Upper lobe of left lung (tissue), 6 donors: ENCODE measurements around the gene PRLR. TPM values are rescaled to one million over a fixed set of nuclear protein-coding genes. Genes with fewer than 3 reads are reported as not detected.

Experiments
- ATAC-seq, 2 donors: fragments of 200-7000 bp; cut with Tn5 transposase; one replicate each; pipeline ENCODE4 v1.9.1; 2022; ENCODE audit warnings: mild to moderate bottlenecking in 2 of 2, moderate library complexity in 2 of 2; ENCODE audit not compliant: low FRiP score in 2 of 2
- DNase-seq, 2 donors: peaks; one replicate each; pipeline ENCODE4 v3.0.0-alpha.2; 2019 to 2020
- H3K27ac ChIP-seq, 4 donors: fragments of 200-600 bp; sonication (generic); one replicate each; pipeline ENCODE4 v1.5.1; 2016 to 2019
- H3K27me3 ChIP-seq, 4 donors: fragments of 200-600 bp; sonication (generic); one replicate each; pipeline ENCODE4 v1.5.1; 2017 to 2019
- H3K36me3 ChIP-seq, 4 donors: fragments of 200-600 bp; sonication (generic); one replicate each; pipeline ENCODE4 v1.5.1; 2016 to 2019
- H3K4me1 ChIP-seq, 4 donors: fragments of 200-600 bp; sonication (generic); one replicate each; pipeline ENCODE4 v1.5.1; 2018 to 2019
- H3K4me3 ChIP-seq, 4 donors: fragments of 200-600 bp; sonication (generic); one replicate each; pipeline ENCODE4 v1.5.1; 2017 to 2019; ENCODE audit warnings: mild to moderate bottlenecking in 2 of 4, moderate library complexity in 1 of 4
- H3K9me3 ChIP-seq, 4 donors: fragments of 200-600 bp; sonication (generic); one replicate each; pipeline ENCODE4 v1.5.1; 2018 to 2019
- CTCF ChIP-seq, 6 experiments: fragments of 450-650 bp in 4 of 6; fragments of 200-600 bp in 2 of 6; sonication (generic) in 2 of 6; IDR thresholded peaks; one replicate each; pipeline ENCODE4 v1.5.1; 2016 to 2019; ENCODE audit warnings: antibody characterized with exemption in 6 of 6
- EP300 ChIP-seq, 4 donors: sonication (generic); formaldehyde crosslinking; IDR thresholded peaks; one replicate each; pipeline ENCODE4 v1.5.1; 2017; ENCODE audit warnings: antibody characterized with exemption in 4 of 4, control low read depth in 2 of 4
- POLR2A ChIP-seq, 4 donors: fragments of 450-650 bp; IDR thresholded peaks; one replicate each; pipeline ENCODE4 v1.5.1; 2016 to 2017; ENCODE audit warnings: antibody characterized with exemption in 4 of 4, mild to moderate bottlenecking in 2 of 4
- POLR2AphosphoS5 ChIP-seq, 2 donors: sonication (generic); formaldehyde crosslinking; IDR thresholded peaks; one replicate each; pipeline ENCODE4 v1.5.1; 2017; ENCODE audit warnings: antibody characterized with exemption in 2 of 2
- WGBS, 2 donors: methylation state at CpG; one replicate each; pipeline ENCODE4 v1.1.5; 2017 to 2018; 5-methylcytosine and 5-hydroxymethylcytosine counted together
- total RNA-seq, 6 donors: library from RNA; depleted of rRNA in 4 of 6; stranded (reverse); fragments of >200 nt in 4 of 6; gene quantifications; one replicate each; pipeline versions ENCODE4 v1.1.0 to v1.2.1, GENCODE V29; 2016 to 2021
- donor health status: DM: no; HTN: no; CAD: no; lungs with moderate emphysema.
- donor health status: DM: no; HTN: yes; CAD: no; lungs with severe emphysema.

PRLR gene
- 1 to 10 TPM in 4 of 6 donors, under 1 TPM in 1, not detected in 1; 0.49 to 3.6 (median 1.8) TPM for total RNA-seq

GRCh38 chr5:35230038-35230611 lies at the start of gene PRLR:
Gene PRLR (minus strand): TSS chr5:35230487. CDS start chr5:35089620, 140,867 bp downstream.
- H3K36me3 ChIP-seq: no peaks in the 10 kb centered on the region
- H3K9me3 ChIP-seq: no peaks in the 10 kb centered on the region
- no peak within 1 kb of the TSS for H3K27ac ChIP-seq
- TF ChIP-seq EP300 (IDR thresholded peaks at IDR 0.05) (no peak), POLR2AphosphoS5 (IDR thresholded peaks at IDR 0.05) (no peak), POLR2A (IDR thresholded peaks at IDR 0.05) (no peak), CTCF (IDR thresholded peaks at IDR 0.05) (no peak)
- DNase-seq (peak; percentile 35 to 84), ATAC-seq (peak in 1 of 2 donors; percentile 74)
- 2 to 6% methylated on average over 2 to 31 of the region's 42 CpGs for WGBS, 2 donors
- H3K4me1 ChIP-seq: peaks cover 13 to 17% (median 14%) of the 10 kb centered on the region in 4 donors
- H3K4me3 ChIP-seq: peak within 1 kb of the TSS; percentile 32 to 59 (median 43)
- peaks cover 0 to 9% (median 2%) of the 10 kb centered on the region in 4 donors for H3K27me3 ChIP-seq

GRCh38 chr5:35274839-35275509 lies 44.7 kb upstream of the PRLR start:
- TF ChIP-seq POLR2A (IDR thresholded peaks at IDR 0.05): no peak
- no peak for TF ChIP-seq EP300 (IDR thresholded peaks at IDR 0.05)
- no peak for TF ChIP-seq CTCF (IDR thresholded peaks at IDR 0.05)
- no peak for TF ChIP-seq POLR2AphosphoS5 (IDR thresholded peaks at IDR 0.05)
- H3K4me1 ChIP-seq: no peaks in the 10 kb centered on the region
- ATAC-seq (no peak), DNase-seq (no peak)
- no peak overlapping the region for H3K27ac ChIP-seq
- no peak overlapping the region for H3K4me3 ChIP-seq
- H3K27me3 ChIP-seq: no peaks in the 10 kb centered on the region
- no peaks in the 10 kb centered on the region for H3K9me3 ChIP-seq
- no peaks in the 10 kb centered on the region for H3K36me3 ChIP-seq
- 34 to 52% methylated on average over 2 of the region's 2 CpGs for WGBS, 2 donors

GRCh38 chr5:35269006-35269405 lies 38.7 kb upstream of the PRLR start:
- Histone ChIP-seq H3K9me3 (no peaks in the 10 kb centered on the region), H3K4me1 (no peaks in the 10 kb centered on the region), H3K27ac (no peak overlapping the region), H3K27me3 (no peaks in the 10 kb centered on the region), H3K4me3 (no peak overlapping the region), H3K36me3 (no peaks in the 10 kb centered on the region)
- TF ChIP-seq CTCF (IDR thresholded peaks at IDR 0.05) (no peak), POLR2A (IDR thresholded peaks at IDR 0.05) (no peak), POLR2AphosphoS5 (IDR thresholded peaks at IDR 0.05) (no peak), EP300 (IDR thresholded peaks at IDR 0.05) (no peak)
- no peak for DNase-seq
- no peak for ATAC-seq
- 100% methylated on average over 1 of the region's 1 CpG for WGBS, 2 donors

GRCh38 chr5:35266276-35266675 lies 36.0 kb upstream of the PRLR start:
- TF ChIP-seq POLR2AphosphoS5 (IDR thresholded peaks at IDR 0.05) (no peak), CTCF (IDR thresholded peaks at IDR 0.05) (no peak), EP300 (IDR thresholded peaks at IDR 0.05) (no peak), POLR2A (IDR thresholded peaks at IDR 0.05) (no peak)
- Histone ChIP-seq H3K36me3 (no peaks in the 10 kb centered on the region), H3K9me3 (no peaks in the 10 kb centered on the region), H3K4me1 (no peaks in the 10 kb centered on the region), H3K27me3 (no peaks in the 10 kb centered on the region), H3K4me3 (no peak overlapping the region), H3K27ac (no peak overlapping the region)
- 50 to 62% methylated on average over 3 of the region's 3 CpGs for WGBS, 2 donors
- DNase-seq (no peak), ATAC-seq (no peak)
